Measurements from ENCODE around the gene ABTB2. TPM values are rescaled to one million over a fixed set of nuclear protein-coding genes. Genes with fewer than 3 reads are reported as not detected.

The ABTB2 gene
- total and polyA plus RNA-seq, 2 of the 8 experiments (the other 6 are each of a cell fraction or from before 2014, with no cell fraction given): 7.7 to 10.2 TPM

DNA sequence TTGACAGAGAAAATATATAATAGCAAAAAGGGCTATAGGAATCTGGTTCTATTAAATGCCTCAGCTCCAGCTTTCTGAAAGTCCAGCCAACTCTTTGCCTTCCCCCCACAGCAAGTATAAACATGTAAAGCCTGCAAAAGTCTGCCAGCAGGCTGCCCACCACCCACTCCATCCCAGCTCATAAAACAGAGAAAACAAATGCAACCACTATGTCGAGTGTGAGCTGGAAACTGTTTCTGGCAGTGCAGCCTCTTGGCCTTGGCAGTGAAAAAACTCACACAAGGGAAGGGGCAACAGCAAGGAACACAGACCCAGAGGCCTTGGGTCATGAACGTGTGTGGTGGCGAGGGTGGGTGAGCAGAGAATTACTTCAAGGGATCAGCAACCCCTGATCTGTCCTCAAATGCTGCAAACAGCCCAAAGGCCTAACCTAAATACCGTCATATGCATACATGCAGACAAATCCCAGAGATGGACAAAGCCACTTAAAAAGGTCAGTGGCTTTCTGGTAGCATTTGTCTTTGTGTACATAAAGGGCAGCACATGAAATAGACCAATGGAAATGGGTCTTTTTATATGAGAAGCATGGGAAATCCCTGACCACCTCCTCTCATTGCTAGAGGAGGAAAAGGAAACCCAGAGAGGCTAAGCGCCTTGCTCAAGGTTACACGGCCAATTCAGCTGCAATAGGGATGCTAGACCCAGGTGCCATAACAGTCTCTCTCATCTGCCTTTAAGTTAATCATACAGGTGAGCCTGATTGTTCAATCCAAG is 177.6 kb downstream of the ABTB2 start (continued):
- TF ChIP-seq HDAC6 (IDR thresholded peaks at IDR 0.05; ENCODE audit: low read depth, low read length): no peak
- no peak for TF ChIP-seq MAFK (IDR thresholded peaks at IDR 0.05; ENCODE audit: low read depth, low read length)
